Umbilical cord (tissue), 2 donors: ENCODE results near the gene ZNF135. TPM values are rescaled to one million over a fixed set of nuclear protein-coding genes. Genes with fewer than 3 reads are reported as not detected.
A peak's percentile ranks its signal among the peaks of the same experiment; 100 is the strongest.

ENCODE experiments used
- DNase-seq: peaks from one replicate; pipeline ENCODE4 v3.0.0-alpha.2; 2015; ENCODE audit warnings: low spot score
- total RNA-seq: library from RNA; depleted of rRNA; stranded (reverse); fragments of >200 nt; gene quantifications from one replicate; pipeline ENCODE4 v1.2.3, GENCODE V29; 2014; ENCODE audit warnings: low replicate concordance; ENCODE audit not compliant: insufficient read depth

The ZNF135 gene
- total RNA-seq, 1 donor from 2014 or later, result 8.9 TPM

DNA sequence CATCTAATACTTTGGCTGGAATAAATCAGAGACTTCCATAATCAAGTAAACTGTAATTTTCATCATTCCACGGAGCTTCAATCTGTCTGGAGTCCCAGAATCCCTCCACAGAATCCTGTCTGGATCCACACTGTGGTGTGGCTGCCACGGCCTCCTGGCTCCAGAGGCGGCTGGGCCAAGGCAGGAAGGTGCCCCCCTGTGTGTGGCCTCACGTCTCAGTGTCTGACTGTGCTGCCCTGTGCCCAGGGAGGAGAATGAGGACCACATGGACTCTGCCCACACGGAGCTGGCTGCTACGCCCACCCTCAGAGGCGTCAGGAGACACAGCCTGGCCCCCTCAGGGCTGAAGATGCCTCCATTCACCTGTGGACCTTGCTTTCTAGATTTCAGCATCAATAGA is 12.2 kb upstream of the ZNF135 start:
- DNase-seq, result no peak

DNA sequence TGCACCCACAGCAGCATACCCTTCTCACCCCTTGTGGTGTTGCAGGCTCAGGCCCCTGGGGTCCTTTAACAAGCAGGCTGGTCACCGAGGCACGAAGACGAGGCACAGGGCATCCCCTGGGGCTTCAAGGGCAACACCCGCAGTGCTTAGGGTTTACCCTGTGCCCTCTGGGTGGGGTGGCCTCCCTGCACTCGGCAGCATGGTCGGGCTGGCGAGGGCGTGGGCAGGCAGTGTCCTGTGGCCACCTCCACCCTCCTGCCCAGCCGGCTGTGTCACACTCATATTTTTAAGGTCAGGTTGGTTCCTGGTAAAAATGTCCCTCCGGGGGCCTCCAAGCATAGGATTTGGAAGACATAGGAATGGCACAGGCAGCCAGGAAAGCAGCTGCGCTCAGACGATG is 11.4 kb upstream of the ZNF135 start:
- no peak for DNase-seq

- DNase-seq, result no peak
These were observed 6.8 kb upstream of the ZNF135 start for GRCh38 chr19:58052256-58052655.

GRCh38 chr19:58053480-58054156 is 5.5 kb upstream of the ZNF135 start:
- DNase-seq, result no peak

DNA sequence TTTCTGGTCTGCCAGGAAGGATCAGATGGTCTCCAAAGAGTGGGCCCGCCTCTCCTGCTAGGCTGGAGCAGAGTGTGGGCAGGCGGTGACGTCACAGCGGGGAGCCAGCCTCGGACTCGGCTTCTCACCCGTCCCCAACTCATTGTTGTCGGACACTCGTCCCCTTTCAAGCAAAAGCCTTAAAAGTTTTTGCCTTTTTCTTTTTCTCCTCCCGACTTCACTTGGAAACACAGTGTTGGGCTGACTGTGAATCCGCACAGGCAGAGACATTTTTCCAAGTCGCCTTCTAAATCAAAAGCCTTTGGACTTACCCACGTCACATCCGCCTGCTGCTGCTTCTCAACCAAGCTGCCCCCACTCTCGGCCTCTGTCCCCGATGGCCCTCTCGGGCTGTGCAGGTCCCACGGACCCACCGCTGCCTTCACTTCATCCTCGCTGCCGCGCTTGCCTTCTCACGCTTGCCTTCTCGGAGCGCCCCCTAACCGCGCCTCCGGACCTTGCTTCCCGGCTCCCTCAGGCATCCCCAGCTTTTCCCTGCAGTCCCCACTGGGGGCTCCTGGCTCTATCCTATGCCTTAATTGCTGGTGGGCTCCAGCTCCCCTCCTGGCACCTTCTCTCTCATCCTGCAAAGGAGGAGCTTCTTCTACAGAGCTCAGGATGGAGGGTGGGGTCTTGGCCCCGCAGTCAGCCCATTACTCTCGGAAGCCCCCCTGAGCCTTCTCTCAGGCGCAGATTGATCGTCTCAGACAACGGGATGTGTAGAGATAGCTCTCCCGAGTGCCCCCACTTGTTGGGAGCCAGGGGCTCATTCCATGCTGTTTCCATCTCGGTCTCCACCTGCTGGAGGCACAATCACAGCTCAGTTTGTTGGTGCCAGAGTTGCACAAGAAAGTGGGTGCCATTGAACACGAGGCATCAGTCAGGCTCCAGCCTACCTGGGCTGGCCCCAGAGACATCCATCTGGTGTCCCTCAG is 3.9 kb upstream of the ZNF135 start:
- DNase-seq, result peak; percentile 73

- no peak for DNase-seq
These were observed 2.8 kb upstream of the ZNF135 start for GRCh38 chr19:58056261-58056660.

GRCh38 chr19:58056861-58057260 is 2.2 kb upstream of the ZNF135 start:
- DNase-seq, result no peak

GRCh38 chr19:58058467-58058866 is 615 bp upstream of the ZNF135 start:
- peak; percentile 53 for DNase-seq

GRCh38 chr19:58059671-58060078 is 593 bp downstream of the ZNF135 start:
- no peak for DNase-seq

DNA sequence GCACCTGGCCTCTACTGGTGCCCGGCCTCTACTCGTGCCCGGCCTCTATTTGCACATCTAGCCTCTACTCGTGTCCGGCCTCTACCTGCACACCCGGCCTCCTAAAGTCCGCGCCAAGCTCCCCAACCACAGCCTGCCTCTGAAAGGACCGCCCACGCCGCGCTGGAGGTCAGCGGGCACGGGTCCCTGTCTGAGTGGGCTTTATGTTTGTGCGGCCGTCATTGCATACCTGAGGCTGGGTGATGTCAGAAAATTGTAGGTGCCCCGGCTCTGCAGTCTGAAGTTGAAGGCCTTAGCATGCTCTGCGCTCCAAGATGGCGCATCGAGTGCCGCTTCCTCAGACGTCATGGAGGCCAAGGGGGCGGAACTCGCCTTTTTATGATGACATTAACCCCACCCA is 1.1 kb downstream of the ZNF135 start:
- DNase-seq, result no peak

DNA sequence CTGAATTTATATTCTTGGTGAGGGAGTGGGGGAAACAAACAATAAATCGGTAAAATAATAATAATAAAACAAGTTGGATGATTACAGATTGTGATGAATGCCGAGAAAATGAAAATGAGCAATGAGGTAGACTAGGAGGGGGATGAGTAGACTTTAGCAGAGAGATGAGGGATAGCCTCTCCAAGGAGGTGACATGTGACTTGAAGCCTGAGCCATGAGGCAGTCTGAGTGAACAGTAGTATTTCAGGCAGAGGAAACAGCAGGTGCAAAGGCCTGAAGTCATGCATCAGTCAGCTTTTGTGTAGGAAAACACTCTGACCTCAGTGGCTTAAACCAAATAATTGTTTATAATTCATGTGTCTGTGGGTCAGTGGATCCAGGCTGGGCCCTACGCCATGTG is 4.6 kb downstream of the ZNF135 start:
- DNase-seq, result no peak

- DNase-seq, result no peak
These were observed 8.3 kb downstream of the ZNF135 start for GRCh38 chr19:58067240-58067912.

DNA sequence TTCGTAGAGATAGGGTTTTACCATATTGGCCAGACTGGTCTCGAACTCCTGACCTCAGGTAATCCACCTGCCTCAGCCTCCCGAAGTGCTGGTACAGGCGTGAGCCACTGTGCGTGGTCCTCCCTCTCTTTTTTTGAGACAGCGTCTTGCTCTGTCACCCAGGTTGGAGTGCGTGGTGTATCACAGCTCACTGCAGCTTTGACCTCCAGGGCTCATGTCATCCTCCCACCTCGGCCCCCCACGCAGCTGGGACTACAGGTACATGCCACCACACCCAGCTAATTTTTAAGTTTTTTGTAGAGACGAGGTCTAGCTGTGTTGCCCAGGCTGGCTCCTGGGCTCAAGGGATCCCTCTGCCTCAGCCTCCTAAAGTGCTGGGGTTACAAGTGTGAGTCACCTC is 20.7 kb downstream of the ZNF135 start:
- no peak for DNase-seq

DNA sequence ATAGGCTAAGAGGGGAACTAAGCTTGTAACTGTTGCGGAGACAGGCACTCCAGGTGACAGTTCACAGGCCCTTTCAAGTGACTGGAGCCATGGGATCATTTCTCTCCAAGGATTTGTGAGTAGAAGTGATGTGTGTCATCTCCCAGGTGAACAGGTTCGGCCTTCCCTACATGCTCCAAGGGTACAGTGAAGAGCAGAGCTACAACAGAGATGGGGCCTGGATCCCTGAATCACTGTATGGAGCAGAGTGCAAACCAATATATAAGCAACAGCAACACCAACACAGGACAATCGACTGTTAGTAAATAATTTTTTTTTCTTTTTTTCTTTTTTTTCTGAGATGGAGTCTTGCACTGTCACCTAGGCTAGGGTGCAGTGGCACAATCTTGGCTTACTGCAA is 23.9 kb downstream of the ZNF135 start:
- DNase-seq, result no peak

GRCh38 chr19:58084596-58085347 is 25.7 kb downstream of the ZNF135 start:
- DNase-seq, result no peak

GRCh38 chr19:58085348-58085875 is 26.3 kb downstream of the ZNF135 start:
- no peak for DNase-seq

- DNase-seq, result no peak
These were observed 28.0 kb downstream of the ZNF135 start for GRCh38 chr19:58086825-58087710.

DNA sequence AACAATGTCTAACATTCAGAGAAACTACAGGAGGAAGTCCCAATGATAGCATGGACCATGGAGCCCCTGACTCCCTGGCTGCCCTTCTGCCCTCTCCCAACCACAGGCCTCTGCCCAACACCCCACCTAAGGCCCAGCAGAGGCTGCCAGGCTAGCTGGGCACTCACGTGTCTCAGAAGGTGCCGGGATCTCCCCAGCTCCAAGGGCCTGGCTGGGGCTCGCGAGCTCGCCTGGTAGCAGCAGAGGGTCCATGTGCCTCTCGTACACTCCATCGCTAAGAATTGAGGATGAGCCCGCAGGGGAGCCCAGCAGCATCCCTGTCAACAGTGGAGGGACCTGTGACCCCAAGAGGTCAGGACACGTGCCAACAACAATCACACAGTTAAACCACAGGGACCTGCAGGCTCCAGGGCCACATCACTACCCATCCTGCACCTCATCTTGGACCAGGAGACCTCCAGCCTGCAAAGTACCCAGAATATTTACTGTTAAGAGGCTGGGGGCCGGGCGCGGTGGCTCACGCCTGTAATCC is 29.5 kb downstream of the ZNF135 start:
- DNase-seq, result no peak

- DNase-seq, result no peak
These were observed 30.8 kb downstream of the ZNF135 start for GRCh38 chr19:58089846-58090245.
